Right lobe of liver (tissue), 4 donors: ENCODE measurements around the gene B4GALNT1.

Source experiments
- CTCF ChIP-seq, 4 donors: fragments of 200-600 bp in 3 of 4; fragments of 450-650 bp in 1 of 4; IDR thresholded peaks; one replicate each; pipeline versions ENCODE4 v1.5.1 to v1.8.0; 2016 to 2022; ENCODE audit warnings: antibody characterized with exemption in 4 of 4, mild to moderate bottlenecking in 2 of 4
- POLR2A ChIP-seq: fragments of 450-650 bp; IDR thresholded peaks from one replicate; pipeline ENCODE4 v1.6.1; 2017; ENCODE audit warnings: antibody characterized with exemption, mild to moderate bottlenecking
- donor health status: DM: no; HTN: no; CAD: no.
- donor health status: DM: no; HTN: no; CAD: no.
- donor health status: DM: no; HTN: yes; CAD: no.

GRCh38 chr12:57618966-57619433, 14.0 kb downstream of the B4GALNT1 start:
- TF ChIP-seq CTCF (IDR thresholded peaks at IDR 0.05), result no peak
- TF ChIP-seq POLR2A, result no peak
